ENCODE data around the gene YAP1.

DNA sequence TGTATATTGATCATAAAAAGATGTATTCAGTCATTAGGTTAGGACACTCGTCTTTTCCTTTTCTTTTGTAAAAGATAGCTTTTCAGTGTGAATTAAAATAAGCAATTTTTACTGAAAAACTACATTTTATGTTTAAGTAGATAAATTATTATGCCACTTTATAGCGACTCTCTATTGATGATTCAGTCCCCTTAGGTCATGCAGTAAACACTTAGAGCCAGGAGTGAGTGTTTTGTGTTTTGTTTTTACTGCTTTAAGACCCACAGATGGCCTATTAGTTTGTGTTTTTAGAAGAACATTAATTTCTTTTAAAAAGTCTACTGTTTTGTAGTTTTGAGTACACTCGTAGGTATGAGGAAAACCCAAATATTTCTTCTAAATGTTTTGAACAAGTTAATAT lies 86.6 kb downstream of the YAP1 start:
- no peak for TF ChIP-seq EP300 (IDR thresholded peaks at IDR 0.05)
- TF ChIP-seq, protein P1, sequence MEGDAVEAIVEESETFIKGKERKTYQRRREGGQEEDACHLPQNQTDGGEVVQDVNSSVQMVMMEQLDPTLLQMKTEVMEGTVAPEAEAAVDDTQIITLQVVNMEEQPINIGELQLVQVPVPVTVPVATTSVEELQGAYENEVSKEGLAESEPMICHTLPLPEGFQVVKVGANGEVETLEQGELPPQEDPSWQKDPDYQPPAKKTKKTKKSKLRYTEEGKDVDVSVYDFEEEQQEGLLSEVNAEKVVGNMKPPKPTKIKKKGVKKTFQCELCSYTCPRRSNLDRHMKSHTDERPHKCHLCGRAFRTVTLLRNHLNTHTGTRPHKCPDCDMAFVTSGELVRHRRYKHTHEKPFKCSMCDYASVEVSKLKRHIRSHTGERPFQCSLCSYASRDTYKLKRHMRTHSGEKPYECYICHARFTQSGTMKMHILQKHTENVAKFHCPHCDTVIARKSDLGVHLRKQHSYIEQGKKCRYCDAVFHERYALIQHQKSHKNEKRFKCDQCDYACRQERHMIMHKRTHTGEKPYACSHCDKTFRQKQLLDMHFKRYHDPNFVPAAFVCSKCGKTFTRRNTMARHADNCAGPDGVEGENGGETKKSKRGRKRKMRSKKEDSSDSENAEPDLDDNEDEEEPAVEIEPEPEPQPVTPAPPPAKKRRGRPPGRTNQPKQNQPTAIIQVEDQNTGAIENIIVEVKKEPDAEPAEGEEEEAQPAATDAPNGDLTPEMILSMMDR (IDR thresholded peaks at IDR 0.05), result no peak

Data from suprapubic skin (tissue), 3 donors.